ENCODE measurements around the gene CNN1.
A peak's percentile ranks its signal among the peaks of the same experiment; 100 is the strongest.

Gene CNN1

GRCh38 chr19:11538232-11539036 lies at the start of gene CNN1:
Gene CNN1 (plus strand): TSS chr19:11538851. CDS start chr19:11538928, 77 bp downstream.
- no peak for DNase-seq

- DNase-seq, result no peak
Measured at GRCh38 chr19:11489378-11489777, 49.3 kb upstream of the CNN1 start.

GRCh38 chr19:11494634-11495285 lies 43.9 kb upstream of the CNN1 start:
- no peak for DNase-seq

GRCh38 chr19:11495481-11495880 lies 43.2 kb upstream of the CNN1 start:
- no peak for DNase-seq

GRCh38 chr19:11495885-11496284 lies 42.8 kb upstream of the CNN1 start:
- DNase-seq, result no peak

GRCh38 chr19:11496391-11497163 lies 42.1 kb upstream of the CNN1 start:
- peak; percentile 50 for DNase-seq

GRCh38 chr19:11499220-11499726 lies 39.4 kb upstream of the CNN1 start:
- DNase-seq, result no peak

GRCh38 chr19:11499890-11500420 lies 38.7 kb upstream of the CNN1 start:
- no peak for DNase-seq

- DNase-seq, result no peak
Measured at GRCh38 chr19:11504502-11505031, 34.1 kb upstream of the CNN1 start.

- DNase-seq, result peak; percentile 97
Measured at GRCh38 chr19:11505032-11505503, 33.6 kb upstream of the CNN1 start.

- peak; percentile 92 for DNase-seq
Measured at GRCh38 chr19:11505504-11506100, 33.0 kb upstream of the CNN1 start, which contains the start of gene ZNF653. Gene ZNF653 (minus strand): TSS chr19:11505839. CDS start chr19:11505786, 53 bp downstream.

GRCh38 chr19:11506101-11506555 lies 32.5 kb upstream of the CNN1 start:
- DNase-seq, result no peak

GRCh38 chr19:11506967-11507366 lies 31.7 kb upstream of the CNN1 start:
- no peak for DNase-seq

- DNase-seq, result no peak
Measured at GRCh38 chr19:11507370-11508078, 31.1 kb upstream of the CNN1 start.

- DNase-seq, result no peak
Measured at GRCh38 chr19:11510444-11510843, 28.2 kb upstream of the CNN1 start.

- no peak for DNase-seq
Measured at GRCh38 chr19:11513946-11514345, 24.7 kb upstream of the CNN1 start.

GRCh38 chr19:11519138-11519537 lies 19.5 kb upstream of the CNN1 start:
- no peak for DNase-seq

GRCh38 chr19:11528551-11529341 lies 9.9 kb upstream of the CNN1 start, which contains the start of gene ECSIT:
Gene ECSIT (minus strand): TSS chr19:11529134. CDS start chr19:11519170, 9,964 bp downstream.
- peak; percentile 92 for DNase-seq

GRCh38 chr19:11530432-11530831 lies 8.2 kb upstream of the CNN1 start:
- no peak for DNase-seq

- DNase-seq, result no peak
Measured at GRCh38 chr19:11534538-11534937, 4.1 kb upstream of the CNN1 start.
